Measurements from ENCODE around the gene ATP10A. TPM values are rescaled to one million over a fixed set of nuclear protein-coding genes. Genes with fewer than 3 reads are reported as not detected.
"Not testable (repeated sequence)": the region's sequence is repeated elsewhere in the genome, so short reads cannot be mapped to it uniquely, and the experiment has no call there.

The ATP10A gene
- total RNA-seq, 1 donor from 2014 or later: 6.8 TPM

- no peaks in the 10 kb centered on the region for H3K4me1 Mint-ChIP-seq
- no peaks in the 10 kb centered on the region for H3K27me3 Mint-ChIP-seq (ENCODE audit: low read depth)
- H3K9me3 Mint-ChIP-seq: peaks cover 5% of the 10 kb centered on the region
- H3K27ac Mint-ChIP-seq (ENCODE audit: unreplicated experiment): no peak overlapping the region
- no peak for DNase-seq (ENCODE audit: low read depth, low spot score)
- no peak overlapping the region for H3K4me3 Mint-ChIP-seq
- H3K36me3 Mint-ChIP-seq (ENCODE audit: low read depth): no peaks in the 10 kb centered on the region
- no peak for TF ChIP-seq CTCF (conservative IDR thresholded peaks at IDR 0.05)
These were observed 20.5 kb upstream of the ATP10A start for GRCh38 chr15:25883463-25884259.

- Mint-ChIP-seq H3K4me1 (no peaks in the 10 kb centered on the region), H3K27ac (ENCODE audit: unreplicated experiment) (no peak overlapping the region), H3K27me3 (ENCODE audit: low read depth) (no peaks in the 10 kb centered on the region), H3K9me3 (peaks cover 5% of the 10 kb centered on the region), H3K4me3 (no peak overlapping the region), H3K36me3 (ENCODE audit: low read depth) (no peaks in the 10 kb centered on the region)
- DNase-seq (ENCODE audit: low read depth, low spot score): no peak
- no peak for TF ChIP-seq CTCF (conservative IDR thresholded peaks at IDR 0.05)
These were observed 19.3 kb upstream of the ATP10A start for GRCh38 chr15:25882466-25882865.

- not testable (repeated sequence) for H3K27ac Mint-ChIP-seq (ENCODE audit: unreplicated experiment); H3K9me3 Mint-ChIP-seq; H3K4me3 Mint-ChIP-seq; H3K4me1 Mint-ChIP-seq; H3K27me3 Mint-ChIP-seq (ENCODE audit: low read depth); DNase-seq (ENCODE audit: low read depth, low spot score); H3K36me3 Mint-ChIP-seq (ENCODE audit: low read depth)
These were observed 17.8 kb upstream of the ATP10A start for GRCh38 chr15:25880877-25881276.

GRCh38 chr15:25880411-25880810 lies 17.3 kb upstream of the ATP10A start:
- H3K27ac Mint-ChIP-seq (ENCODE audit: unreplicated experiment): no peak overlapping the region
- H3K9me3 Mint-ChIP-seq: peaks cover 5% of the 10 kb centered on the region
- H3K4me1 Mint-ChIP-seq: no peaks in the 10 kb centered on the region
- no peak for TF ChIP-seq CTCF (conservative IDR thresholded peaks at IDR 0.05)
- DNase-seq (ENCODE audit: low read depth, low spot score): no peak
- no peak overlapping the region for H3K4me3 Mint-ChIP-seq
- H3K27me3 Mint-ChIP-seq (ENCODE audit: low read depth): no peaks in the 10 kb centered on the region
- H3K36me3 Mint-ChIP-seq (ENCODE audit: low read depth): no peaks in the 10 kb centered on the region

- no peaks in the 10 kb centered on the region for H3K36me3 Mint-ChIP-seq (ENCODE audit: low read depth)
- DNase-seq (ENCODE audit: low read depth, low spot score): no peak
These were observed 16.3 kb upstream of the ATP10A start for GRCh38 chr15:25879438-25879837.

More at GRCh38 chr15:25879438-25879837, 16.3 kb upstream of the ATP10A start:
- no peak overlapping the region for H3K27ac Mint-ChIP-seq (ENCODE audit: unreplicated experiment)
- no peaks in the 10 kb centered on the region for H3K27me3 Mint-ChIP-seq (ENCODE audit: low read depth)
- H3K9me3 Mint-ChIP-seq: peaks cover 5% of the 10 kb centered on the region
- no peak overlapping the region for H3K4me3 Mint-ChIP-seq
- no peaks in the 10 kb centered on the region for H3K4me1 Mint-ChIP-seq
- no peak for TF ChIP-seq CTCF (conservative IDR thresholded peaks at IDR 0.05)

Measured in neural crest cell (in vitro differentiated cells).